Activated naive CD4-positive, alpha-beta T cell treated with anti-CD3 and anti-CD28 coated beads for 36 hours (primary cell): ENCODE measurements around the gene CELF2. TPM values are rescaled to one million over a fixed set of nuclear protein-coding genes. Genes with fewer than 3 reads are reported as not detected.
A peak's percentile ranks its signal among the peaks of the same experiment; 100 is the strongest.

Experiments used
- CTCF ChIA-PET: fragments of 350-600 bp; sonication (Branson Sonifier 250); formaldehyde crosslinking; loops from one replicate; lab custom pipeline; 2021; ENCODE audit warnings: antibody characterized with exemption; lab: Charles Lee
- DNase-seq: peaks from one replicate; pipeline ENCODE4 v3.0.0-alpha.2; 2020
- H3K27ac Mint-ChIP-seq: one replicate; pipeline ENCODE4 v1.8.0; 2021; ENCODE audit warnings: mild to moderate bottlenecking, mixed read lengths
- H3K27me3 Mint-ChIP-seq: one replicate; pipeline ENCODE4 v1.8.0; 2021; ENCODE audit warnings: low read depth, mixed read lengths
- H3K36me3 Mint-ChIP-seq: one replicate; pipeline ENCODE4 v1.8.0; 2021; ENCODE audit warnings: low read depth, mixed read lengths
- H3K4me1 Mint-ChIP-seq: one replicate; pipeline ENCODE4 v1.8.0; 2021; ENCODE audit warnings: low read depth, mixed read lengths
- H3K4me3 Mint-ChIP-seq: one replicate; pipeline ENCODE4 v1.8.0; 2021; ENCODE audit warnings: mild to moderate bottlenecking, moderate library complexity, mixed read lengths
- H3K9me3 Mint-ChIP-seq: one replicate; pipeline ENCODE4 v1.8.0; 2021; ENCODE audit warnings: mixed read lengths
- intact Hi-C: fragments of 100-400 bp; cut with micrococcal nuclease; formaldehyde crosslinking; loops from one replicate; pipeline ENCODE4 v1.15.1; 2023
- total RNA-seq, 2 experiments: library from RNA; stranded (reverse); gene quantifications; one replicate each; pipeline ENCODE4 v1.2.3, GENCODE V29; 2021

Gene CELF2
- total RNA-seq, 2 experiments from 2014 or later, result 68.2 to 72.2 TPM

DNA sequence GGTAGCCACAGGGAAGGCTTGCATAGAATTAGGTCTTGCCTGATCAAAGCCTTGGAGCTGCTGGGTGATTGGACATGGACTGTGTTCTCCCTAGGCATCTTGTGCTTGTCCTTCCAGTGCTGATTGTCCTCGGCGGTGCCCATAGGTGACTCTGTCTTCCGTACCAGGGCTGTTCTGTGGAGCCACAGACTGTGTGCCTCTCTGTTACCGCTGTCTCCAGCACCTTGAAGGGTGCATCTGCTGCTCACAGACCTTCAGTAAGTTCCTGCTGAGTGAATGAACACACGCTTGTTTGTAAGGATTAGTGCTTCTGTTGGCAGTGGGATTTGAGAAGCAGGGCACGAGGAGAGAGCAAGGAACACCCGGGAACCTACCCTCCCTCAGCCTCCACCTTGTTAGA is 116.7 kb downstream of the CELF2 start:
- no peak overlapping the region for H3K27ac Mint-ChIP-seq
- H3K9me3 Mint-ChIP-seq, result no peaks in the 10 kb centered on the region
- no peaks in the 10 kb centered on the region for H3K27me3 Mint-ChIP-seq
- CTCF ChIA-PET, result no interaction called here
- H3K36me3 Mint-ChIP-seq, result no peaks in the 10 kb centered on the region
- DNase-seq, result no peak
- H3K4me3 Mint-ChIP-seq, result no peak overlapping the region
- peaks cover 14% of the 10 kb centered on the region for H3K4me1 Mint-ChIP-seq
- intact Hi-C loops, result no loop called here

DNA sequence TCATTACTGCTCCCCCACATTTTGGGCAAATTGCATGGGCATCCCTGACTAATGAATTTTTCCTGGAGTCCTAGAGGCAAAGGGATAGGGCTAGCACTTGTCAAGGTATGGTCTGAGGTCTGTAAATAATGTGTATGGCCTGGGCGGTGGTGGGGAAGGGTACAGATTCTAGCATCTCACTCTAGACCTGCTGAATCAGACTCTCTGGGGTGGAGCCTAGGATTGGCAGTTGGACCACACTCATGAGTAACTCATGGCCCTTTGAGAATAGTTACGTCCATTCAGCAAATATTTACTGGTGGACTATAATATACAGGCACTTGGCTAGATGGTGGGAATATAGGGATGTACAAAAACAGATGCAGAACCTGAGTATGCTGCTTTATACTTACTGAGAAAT is 118.0 kb downstream of the CELF2 start:
- no peak overlapping the region for H3K27ac Mint-ChIP-seq
- CTCF ChIA-PET, result no interaction called here

DNA sequence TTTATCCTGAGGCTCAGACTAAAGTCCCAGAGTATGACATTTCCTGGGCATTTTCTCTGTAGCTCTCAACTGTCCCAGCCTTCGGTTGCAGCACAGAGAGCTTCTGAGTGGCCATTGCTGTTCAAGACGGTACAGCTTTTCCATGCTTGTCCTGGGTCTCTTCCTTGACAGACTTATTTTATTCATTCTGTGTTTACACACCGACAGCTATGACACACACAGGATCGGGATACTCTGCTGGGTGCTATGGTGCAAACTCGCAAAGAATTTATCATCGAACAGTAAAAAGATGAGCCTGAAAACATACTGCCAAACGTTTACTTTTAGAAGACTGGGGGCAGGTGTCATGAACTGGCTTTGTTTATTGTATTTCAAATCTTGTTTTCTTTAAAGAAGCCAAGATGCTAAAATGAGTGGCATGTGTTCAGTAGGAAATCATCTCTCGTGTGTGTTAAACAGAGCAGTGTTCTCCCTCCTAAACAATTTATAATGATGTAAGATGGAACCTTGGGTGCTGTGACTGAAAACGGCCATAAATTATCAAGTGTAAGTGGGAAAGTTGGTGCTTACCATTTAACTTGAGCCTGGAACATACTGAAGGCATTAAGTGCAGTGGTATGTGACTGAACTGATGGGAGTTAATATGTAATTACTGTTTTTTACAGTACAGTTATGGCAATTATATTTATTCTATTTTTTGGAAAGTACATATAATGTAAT is 120.8 kb downstream of the CELF2 start:
- no peak overlapping the region for H3K27ac Mint-ChIP-seq
- H3K9me3 Mint-ChIP-seq, result no peaks in the 10 kb centered on the region
- H3K27me3 Mint-ChIP-seq, result no peaks in the 10 kb centered on the region
- CTCF ChIA-PET, result no interaction called here
- no peaks in the 10 kb centered on the region for H3K36me3 Mint-ChIP-seq
- H3K4me3 Mint-ChIP-seq, result no peak overlapping the region
- DNase-seq, result no peak
- intact Hi-C loops, result loop anchor here (2.0 kb wide), 1 partner anchor 14 kb away; no protein-coding TSS in a partner anchor
- H3K4me1 Mint-ChIP-seq, result peaks cover 36% of the 10 kb centered on the region

More for the DNA sequence above, 118.0 kb downstream of the CELF2 start:
- Mint-ChIP-seq H3K9me3 (no peaks in the 10 kb centered on the region), H3K4me1 (peaks cover 16% of the 10 kb centered on the region), H3K4me3 (no peak overlapping the region), H3K36me3 (no peaks in the 10 kb centered on the region), H3K27me3 (no peaks in the 10 kb centered on the region)
- no peak for DNase-seq
- intact Hi-C loops, result no loop called here

DNA sequence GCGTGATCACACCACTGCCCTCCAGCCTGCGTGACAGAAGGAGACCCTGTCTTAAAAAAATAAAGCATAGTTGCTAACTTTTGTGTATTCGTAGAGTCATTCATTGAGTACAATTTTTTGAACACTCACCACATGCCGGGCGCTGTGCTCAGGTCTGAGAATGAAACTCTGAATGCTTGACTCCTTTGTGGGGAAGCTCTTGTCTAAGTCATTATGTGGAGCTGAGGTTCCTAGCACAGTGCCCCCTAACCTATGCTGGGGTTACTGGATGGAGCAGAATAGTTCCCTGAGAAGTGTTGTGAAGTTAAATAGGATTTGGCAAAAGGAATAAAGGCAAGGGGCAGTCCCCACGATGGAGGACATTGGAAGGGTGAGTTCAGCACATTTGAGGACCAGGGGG is 123.3 kb downstream of the CELF2 start:
- peak overlapping the region; percentile 55 for H3K4me3 Mint-ChIP-seq

DNA sequence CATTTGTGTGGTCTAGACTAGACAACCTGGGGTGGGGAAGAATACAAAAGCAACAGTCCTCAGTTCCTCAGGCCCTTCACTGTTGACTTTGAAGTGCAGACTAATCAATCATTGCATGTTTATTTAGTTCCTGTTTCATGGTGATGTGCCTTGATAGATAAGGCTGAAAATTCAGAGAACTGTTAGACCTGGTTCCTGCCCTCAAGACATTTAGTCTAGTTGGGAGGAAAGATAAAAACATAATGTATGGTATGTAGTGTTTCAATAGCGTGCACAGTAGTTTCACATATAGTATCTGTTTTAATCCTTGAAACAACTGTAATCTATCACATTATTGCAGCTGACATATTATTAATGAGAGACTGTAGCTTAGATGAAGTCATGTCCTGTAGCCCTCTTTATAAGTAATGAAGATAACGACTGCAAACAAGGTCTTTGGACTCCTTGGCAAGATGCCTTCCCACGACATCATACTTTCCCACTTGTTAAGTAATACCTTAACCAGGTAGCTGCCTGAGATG is 124.0 kb downstream of the CELF2 start:
- no peak for DNase-seq
- intact Hi-C loops, result loop anchor here (1.0 kb wide), 1 partner anchor 28 kb away; no protein-coding TSS in a partner anchor
- Mint-ChIP-seq H3K4me1 (peaks cover 60% of the 10 kb centered on the region), H3K27ac (peak overlapping the region; percentile 75), H3K9me3 (no peaks in the 10 kb centered on the region), H3K4me3 (peak overlapping the region; percentile 55), H3K36me3 (no peaks in the 10 kb centered on the region), H3K27me3 (no peaks in the 10 kb centered on the region)
- CTCF ChIA-PET, result interaction anchor here (0.6 to 1.6 kb wide), 4 partner anchors 9 to 205 kb away, joined by 3 to 6 read pairs (median 4); no protein-coding TSS in a partner anchor

More for the DNA sequence above, 123.3 kb downstream of the CELF2 start:
- peaks cover 53% of the 10 kb centered on the region for H3K4me1 Mint-ChIP-seq
- H3K27ac Mint-ChIP-seq, result peak overlapping the region; percentile 75
- CTCF ChIA-PET, result interaction anchor here (1.4 to 1.6 kb wide), 3 partner anchors 9 to 132 kb away, joined by 3 to 6 read pairs (median 4); no protein-coding TSS in a partner anchor
- intact Hi-C loops, result loop anchor here (1.0 kb wide), 1 partner anchor 28 kb away; no protein-coding TSS in a partner anchor
- H3K36me3 Mint-ChIP-seq, result no peaks in the 10 kb centered on the region
- H3K27me3 Mint-ChIP-seq, result no peaks in the 10 kb centered on the region
- no peaks in the 10 kb centered on the region for H3K9me3 Mint-ChIP-seq
- DNase-seq, result no peak

DNA sequence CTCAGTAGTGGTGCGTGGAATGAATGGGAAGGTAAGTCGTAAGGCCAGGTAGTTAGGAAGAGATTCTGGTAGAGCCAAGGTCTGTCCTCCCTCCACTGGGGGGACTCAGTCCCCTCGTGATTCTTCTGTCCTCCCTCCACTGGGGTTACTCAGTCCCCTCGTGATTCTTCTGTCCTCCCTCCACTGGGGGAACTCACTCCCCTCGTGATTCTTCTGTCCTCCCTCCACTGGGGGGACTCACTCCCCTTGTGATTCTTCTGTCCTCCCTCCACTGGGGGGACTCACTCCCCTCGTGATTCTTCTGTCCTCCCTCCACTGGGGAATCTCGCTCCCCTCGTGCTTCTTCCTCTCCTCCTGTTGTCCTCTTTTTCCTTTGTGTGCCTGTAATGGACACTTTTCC is 125.1 kb downstream of the CELF2 start:
- CTCF ChIA-PET, result no interaction called here
- H3K27me3 Mint-ChIP-seq, result no peaks in the 10 kb centered on the region
- DNase-seq, result no peak
- H3K4me3 Mint-ChIP-seq, result no peak overlapping the region
- peaks cover 71% of the 10 kb centered on the region for H3K4me1 Mint-ChIP-seq
- no peaks in the 10 kb centered on the region for H3K36me3 Mint-ChIP-seq
- no peak overlapping the region for H3K27ac Mint-ChIP-seq
- H3K9me3 Mint-ChIP-seq, result no peaks in the 10 kb centered on the region
- intact Hi-C loops, result no loop called here

DNA sequence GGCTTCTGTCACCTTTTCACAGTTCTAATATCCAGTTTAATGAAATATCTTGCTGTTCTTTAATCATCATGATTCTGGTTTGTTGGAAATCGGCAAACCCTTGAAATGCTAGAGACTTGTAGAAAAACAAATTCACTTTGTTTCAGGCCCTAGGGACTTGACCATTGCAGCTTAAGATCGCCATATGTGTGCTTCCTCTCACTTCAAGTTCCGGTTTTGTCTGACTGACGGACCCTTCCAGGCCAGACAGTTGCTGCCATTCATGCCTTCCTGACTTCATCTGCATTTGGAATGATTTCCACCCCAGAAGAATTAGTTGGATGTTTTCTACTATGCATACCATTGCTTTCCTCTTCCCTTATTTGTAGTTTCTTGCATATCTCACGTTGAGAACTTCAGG is 125.6 kb downstream of the CELF2 start:
- no peak for DNase-seq
- H3K4me3 Mint-ChIP-seq, result no peak overlapping the region
- peaks cover 76% of the 10 kb centered on the region for H3K4me1 Mint-ChIP-seq
- H3K27me3 Mint-ChIP-seq, result no peaks in the 10 kb centered on the region
- no peaks in the 10 kb centered on the region for H3K36me3 Mint-ChIP-seq
- H3K27ac Mint-ChIP-seq, result no peak overlapping the region
- intact Hi-C loops, result no loop called here
- CTCF ChIA-PET, result interaction anchor here (1.2 kb wide), 1 partner anchor 20 kb away, joined by 3 read pairs; no protein-coding TSS in a partner anchor
- no peaks in the 10 kb centered on the region for H3K9me3 Mint-ChIP-seq

DNA sequence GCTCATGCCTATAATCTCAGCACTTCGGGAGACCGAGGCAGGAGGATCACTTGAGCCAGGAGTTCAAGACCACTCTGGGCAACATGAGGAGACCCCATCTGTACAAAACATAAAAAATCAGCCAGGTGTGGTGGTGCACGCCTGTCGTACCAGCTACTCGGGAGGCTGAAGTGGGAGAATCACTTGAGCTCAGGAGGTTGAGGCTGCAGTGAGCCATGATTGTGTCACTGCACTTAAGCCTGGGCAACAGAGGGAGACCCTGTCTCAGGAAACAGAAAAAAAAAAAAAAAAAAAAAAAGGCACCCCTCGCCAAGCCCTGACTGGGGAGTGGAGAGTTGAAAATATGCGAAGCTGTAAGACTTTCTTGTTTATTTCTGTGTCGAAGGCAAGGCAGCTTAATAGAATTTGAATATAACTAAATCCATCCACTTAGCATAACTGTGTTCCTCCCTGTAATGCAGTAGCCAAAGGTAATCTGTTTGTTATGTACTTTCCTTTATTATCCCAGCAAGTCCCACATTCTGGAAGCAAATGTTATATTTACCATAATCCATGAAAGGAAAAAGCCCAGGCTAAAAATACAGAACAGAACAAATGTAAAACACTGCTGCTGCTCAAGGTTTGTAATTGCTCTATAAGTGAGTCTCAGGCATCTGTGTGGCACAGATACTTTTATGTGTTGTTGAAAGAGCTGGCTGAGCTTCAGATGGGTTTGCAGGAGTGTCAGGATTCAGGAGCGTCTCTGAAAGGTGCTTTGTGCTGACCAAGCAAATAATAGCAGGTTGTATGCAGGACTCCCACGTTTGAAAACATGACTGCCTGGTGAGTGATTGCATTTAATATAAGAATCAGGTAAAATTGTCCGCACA is 127.2 kb downstream of the CELF2 start:
- no peak for DNase-seq
- Mint-ChIP-seq H3K27ac (peak overlapping the region; percentile 94), H3K4me1 (peaks cover 84% of the 10 kb centered on the region), H3K9me3 (no peaks in the 10 kb centered on the region), H3K4me3 (peak overlapping the region; percentile 76), H3K36me3 (no peaks in the 10 kb centered on the region), H3K27me3 (no peaks in the 10 kb centered on the region)
- intact Hi-C loops, result loop anchor here (2.0 to 5.0 kb wide), 2 partner anchors 66 to 128 kb away; partner anchors contain the start of gene CELF2
- CTCF ChIA-PET, result interaction anchor here (0.5 to 6.7 kb wide), 4 partner anchors 22 to 125 kb away, joined by 3 to 99 read pairs (median 6); no protein-coding TSS in a partner anchor

DNA sequence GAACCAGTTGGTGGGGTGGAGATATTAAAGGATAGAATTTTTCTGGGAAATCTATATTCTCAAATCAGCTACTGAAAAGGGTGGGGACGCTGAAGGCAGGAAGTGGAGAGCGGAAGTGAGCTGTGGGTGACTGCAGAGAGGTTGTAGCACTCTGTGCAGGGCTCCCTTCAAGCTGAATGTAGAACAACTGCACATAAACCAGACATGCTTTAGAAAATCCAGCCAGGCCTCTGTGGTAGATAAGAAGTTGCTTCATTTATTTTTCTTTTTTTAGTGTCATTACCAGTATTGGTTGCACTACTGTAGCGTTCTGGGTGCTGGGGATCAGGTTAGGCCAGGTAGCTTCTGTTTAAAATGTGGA is 127.8 kb downstream of the CELF2 start:
- Mint-ChIP-seq H3K9me3 (no peaks in the 10 kb centered on the region), H3K4me1 (peaks cover 83% of the 10 kb centered on the region), H3K27ac (peak overlapping the region; percentile 94), H3K27me3 (no peaks in the 10 kb centered on the region), H3K36me3 (no peaks in the 10 kb centered on the region), H3K4me3 (peak overlapping the region; percentile 76)
- peak; percentile 81 for DNase-seq
- intact Hi-C loops, result loop anchor here (2.0 to 5.0 kb wide), 2 partner anchors 65 to 128 kb away; partner anchors contain the start of gene CELF2
- CTCF ChIA-PET, result interaction anchor here (0.5 to 6.7 kb wide), 6 partner anchors 21 to 124 kb away, joined by 3 to 99 read pairs (median 4); no protein-coding TSS in a partner anchor

DNA sequence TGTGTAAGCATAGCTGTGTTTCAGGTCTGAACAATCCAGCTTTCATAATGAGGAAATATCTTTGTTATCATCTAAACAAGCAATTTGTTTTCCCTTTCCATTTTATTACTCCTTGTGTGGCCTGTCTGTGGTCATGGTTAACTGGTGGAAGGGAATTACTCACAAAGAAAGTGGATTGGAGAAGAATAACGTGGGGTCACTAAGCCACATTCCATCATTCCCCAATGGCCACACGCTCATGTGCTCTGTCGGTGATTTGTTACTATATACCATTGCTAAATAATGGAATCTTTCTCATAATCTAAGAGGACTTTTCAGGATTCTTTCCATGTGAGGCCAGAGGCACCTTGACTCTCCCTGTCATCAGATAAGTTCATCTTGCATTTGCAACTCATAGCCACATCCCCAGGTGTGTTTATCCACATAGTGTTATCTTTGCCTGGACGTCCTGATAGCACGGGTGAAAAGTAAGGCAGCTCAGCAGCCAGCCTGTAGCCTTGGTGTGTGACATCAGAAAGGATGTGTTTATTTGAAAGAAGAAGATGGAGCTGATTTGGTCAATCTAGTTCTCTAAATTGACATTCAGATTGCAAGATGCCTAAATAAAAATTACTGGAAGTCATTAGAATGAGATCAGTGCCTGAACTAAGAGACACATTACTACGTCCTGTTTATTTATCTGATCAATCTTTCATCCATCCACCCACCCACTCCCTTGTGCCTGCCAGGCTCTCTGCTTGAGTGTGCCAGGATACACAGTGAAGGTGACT is 128.9 kb downstream of the CELF2 start:
- intact Hi-C loops, result loop anchor here (2.0 to 5.0 kb wide), 2 partner anchors 18 to 129 kb away; partner anchors contain the start of gene CELF2
- CTCF ChIA-PET, result interaction anchor here (1.0 to 6.7 kb wide), 6 partner anchors 20 to 123 kb away, joined by 3 to 99 read pairs (median 4); no protein-coding TSS in a partner anchor
- no peak for DNase-seq
- Mint-ChIP-seq H3K4me3 (peak overlapping the region; percentile 77), H3K9me3 (no peaks in the 10 kb centered on the region), H3K36me3 (no peaks in the 10 kb centered on the region), H3K4me1 (peaks cover 85% of the 10 kb centered on the region), H3K27me3 (no peaks in the 10 kb centered on the region), H3K27ac (peak overlapping the region; percentile 94)

DNA sequence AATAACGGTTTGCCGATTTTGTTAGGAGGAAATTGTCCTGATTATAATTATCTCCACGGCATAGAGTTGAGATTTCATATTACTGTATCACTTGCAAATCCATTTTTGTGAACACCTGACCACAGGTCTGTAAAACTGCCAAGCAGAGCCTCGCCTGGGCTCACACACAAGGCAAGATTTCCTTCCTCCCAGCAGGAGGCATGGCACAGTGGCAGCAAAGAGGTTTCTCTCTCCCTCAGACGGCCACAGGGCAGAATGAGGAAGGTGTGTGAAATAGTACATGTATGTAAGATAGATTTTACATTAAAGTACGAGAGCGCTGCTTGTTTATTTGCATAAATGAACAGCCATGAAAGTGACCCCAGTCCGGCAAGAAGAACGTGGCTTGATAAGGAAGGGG is 130.1 kb downstream of the CELF2 start:
- CTCF ChIA-PET, result interaction anchor here (1.1 to 6.7 kb wide), 3 partner anchors 19 to 34 kb away, joined by 4 to 99 read pairs (median 4); no protein-coding TSS in a partner anchor
- H3K4me1 Mint-ChIP-seq, result peaks cover 87% of the 10 kb centered on the region
- intact Hi-C loops, result loop anchor here (2.0 to 5.0 kb wide), 2 partner anchors 17 to 130 kb away; partner anchors contain the start of gene CELF2
- H3K9me3 Mint-ChIP-seq, result no peaks in the 10 kb centered on the region
- H3K27me3 Mint-ChIP-seq, result no peaks in the 10 kb centered on the region
- peak overlapping the region; percentile 94 for H3K27ac Mint-ChIP-seq
- H3K36me3 Mint-ChIP-seq, result no peaks in the 10 kb centered on the region
- peak overlapping the region; percentile 77 for H3K4me3 Mint-ChIP-seq
- peak; percentile 61 for DNase-seq
